Thoracic aorta (tissue), 2 donors: ENCODE results near the gene PRKCA. TPM values are rescaled to one million over a fixed set of nuclear protein-coding genes. Genes with fewer than 3 reads are reported as not detected.

Source experiments
- ATAC-seq: fragments of 150-250 bp; one replicate; pipeline ENCODE4 v1.8.0; 2017; ENCODE audit warnings: low read depth; ENCODE audit not compliant: insufficient number of reproducible peaks, low FRiP score
- DNase-seq: peaks from one replicate; pipeline ENCODE4 v3.0.0-alpha.2; 2020; ENCODE audit warnings: low spot score
- H3K27ac ChIP-seq, 2 donors: fragments of 200-600 bp; sonication (generic); 1 replicate in 1 of 2; 2 replicates in 1 of 2; pipeline ENCODE4 v1.5.1; 2016; ENCODE audit warnings: mild to moderate bottlenecking in 2 of 2, moderate library complexity in 2 of 2
- H3K27me3 ChIP-seq: fragments of 200-600 bp; sonication (generic); replicated peaks from 2 replicates; pipeline ENCODE4 v1.6.0; 2016; ENCODE audit warnings: mild to moderate bottlenecking; ENCODE audit not compliant: insufficient read depth
- H3K36me3 ChIP-seq: fragments of 200-600 bp; sonication (generic); one replicate; pipeline ENCODE4 v1.5.1; 2016
- H3K4me1 ChIP-seq, 2 donors: fragments of 200-600 bp; sonication (generic); 1 replicate in 1 of 2; 2 replicates in 1 of 2; pipeline versions ENCODE4 v1.5.1 to v1.6.0; 2016; ENCODE audit warnings: low read depth in 2 of 2, mild to moderate bottlenecking in 1 of 2; ENCODE audit not compliant: control insufficient read depth in 1 of 2
- H3K4me3 ChIP-seq: fragments of 200-600 bp; sonication (generic); 2 replicates; pipeline ENCODE4 v1.5.1; 2016; ENCODE audit warnings: mild to moderate bottlenecking
- H3K9me3 ChIP-seq: fragments of 200-600 bp; sonication (generic); 2 replicates; pipeline ENCODE4 v1.5.1; 2016
- total RNA-seq, 2 donors: library from RNA; depleted of rRNA; stranded (reverse); fragments of >200 nt; gene quantifications; one replicate each; pipeline versions ENCODE4 v1.1.0 to v1.2.3, GENCODE V29; 2016
- TF ChIP-seq, protein P1 (sequence below): fragments of 200-600 bp; sonication (generic); IDR thresholded peaks from one replicate; pipeline ENCODE4 v1.5.1; 2019; ENCODE audit warnings: antibody characterized with exemption

Gene PRKCA
- total RNA-seq, 2 donors from 2014 or later = 9.1 to 11.6 TPM

DNA sequence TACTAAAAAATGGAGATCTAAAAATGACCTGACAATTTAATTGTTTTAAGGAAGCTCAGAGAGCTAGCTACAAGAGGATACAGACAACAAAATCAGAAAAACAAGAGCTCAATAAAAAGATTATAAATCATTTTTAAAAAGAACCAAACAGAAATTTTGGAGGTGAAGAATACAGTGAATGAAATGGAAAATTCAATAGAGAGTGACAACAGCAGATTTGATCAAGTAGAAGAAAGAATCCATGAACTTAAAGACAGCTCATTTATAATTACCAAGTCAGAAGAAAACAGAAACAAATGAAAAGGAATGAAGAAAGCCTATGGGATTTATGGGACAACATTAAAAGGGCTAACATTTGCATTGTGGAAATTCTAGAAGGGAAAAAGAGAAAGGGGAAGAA is 395.9 kb downstream of the PRKCA start:
- DNase-seq = no peak
- ATAC-seq = no peak
- H3K36me3 ChIP-seq = no peaks in the 10 kb centered on the region
- H3K4me1 ChIP-seq = no peaks in the 10 kb centered on the region
- no peak overlapping the region for H3K27ac ChIP-seq
- H3K4me3 ChIP-seq = no peak overlapping the region
- no peaks in the 10 kb centered on the region for H3K27me3 ChIP-seq
- peaks cover 5% of the 10 kb centered on the region for H3K9me3 ChIP-seq
- TF ChIP-seq, protein P1, sequence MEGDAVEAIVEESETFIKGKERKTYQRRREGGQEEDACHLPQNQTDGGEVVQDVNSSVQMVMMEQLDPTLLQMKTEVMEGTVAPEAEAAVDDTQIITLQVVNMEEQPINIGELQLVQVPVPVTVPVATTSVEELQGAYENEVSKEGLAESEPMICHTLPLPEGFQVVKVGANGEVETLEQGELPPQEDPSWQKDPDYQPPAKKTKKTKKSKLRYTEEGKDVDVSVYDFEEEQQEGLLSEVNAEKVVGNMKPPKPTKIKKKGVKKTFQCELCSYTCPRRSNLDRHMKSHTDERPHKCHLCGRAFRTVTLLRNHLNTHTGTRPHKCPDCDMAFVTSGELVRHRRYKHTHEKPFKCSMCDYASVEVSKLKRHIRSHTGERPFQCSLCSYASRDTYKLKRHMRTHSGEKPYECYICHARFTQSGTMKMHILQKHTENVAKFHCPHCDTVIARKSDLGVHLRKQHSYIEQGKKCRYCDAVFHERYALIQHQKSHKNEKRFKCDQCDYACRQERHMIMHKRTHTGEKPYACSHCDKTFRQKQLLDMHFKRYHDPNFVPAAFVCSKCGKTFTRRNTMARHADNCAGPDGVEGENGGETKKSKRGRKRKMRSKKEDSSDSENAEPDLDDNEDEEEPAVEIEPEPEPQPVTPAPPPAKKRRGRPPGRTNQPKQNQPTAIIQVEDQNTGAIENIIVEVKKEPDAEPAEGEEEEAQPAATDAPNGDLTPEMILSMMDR = no peak

DNA sequence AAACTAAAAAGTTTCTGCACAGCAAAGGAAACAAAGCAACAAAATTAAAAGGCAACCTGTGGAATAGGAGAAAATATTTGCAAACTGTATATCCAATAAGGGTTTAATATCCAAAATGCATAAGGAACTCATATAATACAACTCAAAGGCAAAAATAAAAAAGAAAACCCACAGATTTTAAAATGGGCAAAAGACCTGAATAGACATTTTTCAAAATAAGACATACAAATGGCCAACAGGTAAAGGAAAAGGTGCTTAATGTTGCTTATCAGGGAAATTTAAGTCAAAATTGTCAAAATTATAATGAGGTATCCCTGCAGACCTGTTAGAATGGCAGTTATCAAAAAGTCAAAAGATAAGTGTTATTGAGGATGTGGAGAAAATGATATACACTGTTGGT is 399.0 kb downstream of the PRKCA start:
- ATAC-seq (no peak), DNase-seq (no peak)
- no peak overlapping the region for H3K4me3 ChIP-seq
- H3K27ac ChIP-seq = no peak overlapping the region
- TF ChIP-seq, protein P1 = no peak
- H3K36me3 ChIP-seq = no peaks in the 10 kb centered on the region
- H3K27me3 ChIP-seq = no peaks in the 10 kb centered on the region
- peaks cover 5% of the 10 kb centered on the region for H3K9me3 ChIP-seq
- no peaks in the 10 kb centered on the region for H3K4me1 ChIP-seq

DNA sequence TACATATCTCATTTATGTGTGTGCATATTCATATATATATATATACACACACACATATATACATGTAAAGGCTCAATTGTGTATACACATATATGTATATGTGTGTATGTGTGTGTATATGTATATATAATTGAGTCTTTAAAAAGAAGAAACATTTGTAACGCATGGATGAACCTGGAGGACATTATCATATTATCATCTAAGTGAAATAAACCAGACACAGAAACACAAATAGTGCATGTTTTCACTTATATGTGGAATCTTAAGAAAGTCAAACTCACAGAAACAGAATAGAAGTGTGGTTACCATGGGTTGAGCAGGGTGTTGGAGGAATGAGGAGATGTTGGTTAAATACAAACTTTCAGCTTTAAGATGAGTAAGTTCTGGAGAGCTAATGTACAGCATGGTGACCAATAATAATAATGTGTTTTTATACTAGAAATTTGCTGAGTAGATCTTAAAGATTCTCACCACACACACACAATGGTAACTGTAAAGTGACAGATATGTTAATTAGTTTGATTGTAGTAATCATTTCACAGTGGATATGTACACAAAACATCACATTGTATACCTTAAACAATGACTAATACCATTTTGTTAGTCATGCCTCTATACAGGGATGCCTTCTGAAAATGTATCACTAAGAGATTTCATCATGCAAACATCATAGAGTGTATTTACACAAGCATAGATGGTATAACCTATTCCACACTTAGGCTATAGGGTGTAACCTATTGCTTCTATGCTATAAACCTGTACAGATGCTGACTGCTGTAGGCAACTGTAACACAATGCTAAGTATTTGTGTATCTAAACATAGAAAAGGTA is 399.9 kb downstream of the PRKCA start:
- DNase-seq = no peak
- Histone ChIP-seq H3K27me3 (no peaks in the 10 kb centered on the region), H3K27ac (no peak overlapping the region), H3K9me3 (peaks cover 5% of the 10 kb centered on the region), H3K4me1 (no peaks in the 10 kb centered on the region), H3K4me3 (no peak overlapping the region), H3K36me3 (no peaks in the 10 kb centered on the region)
- no peak for ATAC-seq
- TF ChIP-seq, protein P1 = no peak

DNA sequence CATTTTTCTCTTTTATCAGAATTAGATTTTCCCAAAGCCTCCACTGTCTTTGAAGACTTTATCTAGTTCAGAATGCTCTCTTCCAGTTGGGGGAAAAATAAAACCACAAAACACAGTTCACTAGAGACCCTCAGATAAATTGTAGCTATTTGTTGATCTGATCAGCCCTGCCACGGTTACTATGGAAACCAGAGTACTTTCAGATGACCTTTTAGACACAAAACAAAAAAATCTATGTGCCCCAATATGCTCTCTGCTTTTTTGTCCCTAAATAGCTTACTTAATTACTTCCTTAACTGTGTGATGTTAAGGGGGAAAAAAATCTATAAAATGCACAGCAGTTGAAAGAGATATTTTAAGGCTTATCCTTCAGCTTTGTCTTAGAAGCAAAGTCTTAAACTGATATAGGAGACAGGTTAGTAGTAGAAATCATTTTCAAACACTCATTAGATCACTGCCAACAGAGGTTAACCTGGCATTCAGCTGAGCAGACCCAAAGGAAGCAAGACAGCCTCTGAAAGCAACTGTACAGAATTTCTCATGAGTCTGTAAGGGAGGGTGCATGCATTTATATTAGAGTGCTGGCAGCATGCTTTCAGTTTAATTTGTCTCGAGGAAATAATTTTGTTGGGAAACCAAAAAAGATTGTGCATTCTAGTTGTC is 402.6 kb downstream of the PRKCA start:
- Histone ChIP-seq H3K27me3 (no peaks in the 10 kb centered on the region), H3K36me3 (no peaks in the 10 kb centered on the region), H3K9me3 (no peaks in the 10 kb centered on the region), H3K4me1 (no peaks in the 10 kb centered on the region), H3K4me3 (no peak overlapping the region), H3K27ac (no peak overlapping the region)
- TF ChIP-seq, protein P1 = no peak
- DNase-seq (no peak), ATAC-seq (no peak)

DNA sequence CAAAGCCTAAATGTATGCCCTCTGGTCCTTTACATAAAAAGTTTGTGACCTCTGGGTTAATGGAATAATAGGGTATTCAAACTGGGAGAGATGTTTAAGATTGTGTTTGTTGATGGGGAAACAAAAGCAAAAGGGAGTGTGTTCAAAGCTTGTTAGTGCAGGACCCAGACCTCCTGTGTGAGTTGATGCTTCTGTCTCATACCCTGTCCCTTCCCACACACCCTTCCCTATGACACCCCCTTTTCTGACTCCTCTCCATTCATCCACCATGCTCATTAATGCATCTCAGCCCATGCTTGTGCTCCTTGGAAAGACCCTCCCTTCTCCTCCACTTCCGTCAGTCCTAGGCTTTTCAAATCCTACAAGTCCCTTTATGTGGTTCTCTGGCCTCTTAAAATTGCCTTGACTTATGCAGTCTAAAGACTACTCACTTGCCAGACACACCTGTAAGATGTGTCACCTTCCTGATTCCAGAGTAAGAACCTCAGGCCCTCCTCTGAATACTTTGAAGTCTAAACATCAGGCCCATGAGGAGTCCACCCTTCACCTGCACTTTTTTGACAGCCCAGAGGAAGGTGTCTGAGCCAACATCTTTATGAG is 404.5 kb downstream of the PRKCA start:
- DNase-seq (no peak), ATAC-seq (no peak)
- Histone ChIP-seq H3K27ac (no peak overlapping the region), H3K4me3 (no peak overlapping the region), H3K27me3 (no peaks in the 10 kb centered on the region), H3K36me3 (no peaks in the 10 kb centered on the region), H3K4me1 (no peaks in the 10 kb centered on the region), H3K9me3 (no peaks in the 10 kb centered on the region)
- TF ChIP-seq, protein P1 = no peak
